HL-60 (cell line): Measurements from ENCODE around the gene RESP18.

Source experiments
- SPI1 ChIP-seq: IDR thresholded peaks from 2 replicates; pipeline ENCODE4 v1.6.1; 2012; ENCODE audit warnings: low read depth, mild to moderate bottlenecking, borderline replicate concordance
- TF ChIP-seq, protein P1 (sequence below): IDR thresholded peaks from one replicate; pipeline ENCODE4 v1.5.1; 2011; ENCODE audit warnings: low read length, control low read depth, inconsistent platforms; ENCODE audit not compliant: insufficient read depth

DNA sequence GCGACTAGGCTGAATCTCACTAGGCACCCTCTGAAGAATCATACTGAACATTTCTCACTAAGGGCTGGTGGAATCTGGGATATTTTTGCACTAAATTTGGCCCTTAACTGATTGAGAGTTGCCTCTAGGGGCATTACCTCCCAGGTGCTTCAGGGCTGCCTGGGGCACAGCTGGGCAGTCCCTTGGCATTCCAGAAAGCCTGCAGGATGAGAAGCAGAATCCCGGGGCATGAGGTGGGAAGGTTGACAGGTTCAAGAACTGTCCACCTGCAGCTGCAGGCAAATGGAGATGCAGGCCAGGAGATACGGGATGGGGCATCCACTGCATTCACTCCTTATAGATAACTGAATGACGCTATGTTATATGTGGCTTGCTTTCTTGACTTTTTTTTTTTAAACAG, 7.4 kb downstream of the RESP18 start:
- TF ChIP-seq, protein P1, sequence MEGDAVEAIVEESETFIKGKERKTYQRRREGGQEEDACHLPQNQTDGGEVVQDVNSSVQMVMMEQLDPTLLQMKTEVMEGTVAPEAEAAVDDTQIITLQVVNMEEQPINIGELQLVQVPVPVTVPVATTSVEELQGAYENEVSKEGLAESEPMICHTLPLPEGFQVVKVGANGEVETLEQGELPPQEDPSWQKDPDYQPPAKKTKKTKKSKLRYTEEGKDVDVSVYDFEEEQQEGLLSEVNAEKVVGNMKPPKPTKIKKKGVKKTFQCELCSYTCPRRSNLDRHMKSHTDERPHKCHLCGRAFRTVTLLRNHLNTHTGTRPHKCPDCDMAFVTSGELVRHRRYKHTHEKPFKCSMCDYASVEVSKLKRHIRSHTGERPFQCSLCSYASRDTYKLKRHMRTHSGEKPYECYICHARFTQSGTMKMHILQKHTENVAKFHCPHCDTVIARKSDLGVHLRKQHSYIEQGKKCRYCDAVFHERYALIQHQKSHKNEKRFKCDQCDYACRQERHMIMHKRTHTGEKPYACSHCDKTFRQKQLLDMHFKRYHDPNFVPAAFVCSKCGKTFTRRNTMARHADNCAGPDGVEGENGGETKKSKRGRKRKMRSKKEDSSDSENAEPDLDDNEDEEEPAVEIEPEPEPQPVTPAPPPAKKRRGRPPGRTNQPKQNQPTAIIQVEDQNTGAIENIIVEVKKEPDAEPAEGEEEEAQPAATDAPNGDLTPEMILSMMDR = no peak
- no peak for TF ChIP-seq SPI1
